ENCODE results near the gene PSMA1.

Gene PSMA1

DNA sequence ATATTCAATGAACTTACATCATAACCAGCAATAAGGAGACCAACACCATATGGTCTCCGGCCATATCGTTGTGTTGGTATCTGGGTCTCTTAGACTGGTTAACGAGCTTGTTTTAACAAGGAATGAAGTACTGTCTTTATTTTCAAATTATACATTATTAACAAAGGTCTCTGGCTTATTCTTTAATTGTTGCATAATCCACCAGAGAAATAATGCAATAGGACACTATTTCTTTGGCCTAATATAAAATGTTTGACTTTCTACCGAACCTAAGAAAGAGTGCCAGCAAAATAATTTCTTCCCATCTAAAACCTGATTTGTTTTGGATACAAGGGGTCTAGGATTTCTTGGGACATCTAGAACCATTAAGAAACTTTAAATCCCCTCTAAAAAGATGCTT lies 6.4 kb downstream of the PSMA1 start:
- FAIRE-seq (no peak), DNase-seq (ENCODE audit: insufficient read length, low spot score) (no peak)
- TF ChIP-seq, protein P1, sequence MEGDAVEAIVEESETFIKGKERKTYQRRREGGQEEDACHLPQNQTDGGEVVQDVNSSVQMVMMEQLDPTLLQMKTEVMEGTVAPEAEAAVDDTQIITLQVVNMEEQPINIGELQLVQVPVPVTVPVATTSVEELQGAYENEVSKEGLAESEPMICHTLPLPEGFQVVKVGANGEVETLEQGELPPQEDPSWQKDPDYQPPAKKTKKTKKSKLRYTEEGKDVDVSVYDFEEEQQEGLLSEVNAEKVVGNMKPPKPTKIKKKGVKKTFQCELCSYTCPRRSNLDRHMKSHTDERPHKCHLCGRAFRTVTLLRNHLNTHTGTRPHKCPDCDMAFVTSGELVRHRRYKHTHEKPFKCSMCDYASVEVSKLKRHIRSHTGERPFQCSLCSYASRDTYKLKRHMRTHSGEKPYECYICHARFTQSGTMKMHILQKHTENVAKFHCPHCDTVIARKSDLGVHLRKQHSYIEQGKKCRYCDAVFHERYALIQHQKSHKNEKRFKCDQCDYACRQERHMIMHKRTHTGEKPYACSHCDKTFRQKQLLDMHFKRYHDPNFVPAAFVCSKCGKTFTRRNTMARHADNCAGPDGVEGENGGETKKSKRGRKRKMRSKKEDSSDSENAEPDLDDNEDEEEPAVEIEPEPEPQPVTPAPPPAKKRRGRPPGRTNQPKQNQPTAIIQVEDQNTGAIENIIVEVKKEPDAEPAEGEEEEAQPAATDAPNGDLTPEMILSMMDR (IDR thresholded peaks at IDR 0.05; ENCODE audit: insufficient read depth, missing control alignments), result no peak

DNA sequence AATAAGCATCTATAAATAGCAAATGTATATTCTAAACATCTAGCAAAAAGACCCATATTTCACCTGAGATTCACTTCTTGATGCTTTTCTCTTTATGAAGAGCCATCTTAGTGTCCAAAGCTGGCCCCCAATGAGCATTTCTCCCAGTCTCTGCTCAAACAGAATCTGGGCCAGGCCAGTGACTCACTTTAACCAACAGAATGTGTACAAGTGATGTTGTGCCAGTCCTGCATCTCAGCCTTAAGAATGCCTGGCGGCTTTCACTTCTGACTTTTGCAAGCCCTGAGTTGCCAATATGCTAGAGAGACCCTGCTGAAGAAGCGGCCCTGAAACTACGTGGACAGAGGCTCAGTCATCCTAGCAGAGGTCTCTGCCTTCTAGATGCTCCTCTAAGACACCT lies 13.7 kb downstream of the PSMA1 start:
- TF ChIP-seq, protein P1 (IDR thresholded peaks at IDR 0.05; ENCODE audit: insufficient read depth, missing control alignments), result no peak
- DNase-seq (ENCODE audit: insufficient read length, low spot score), result no peak

DNA sequence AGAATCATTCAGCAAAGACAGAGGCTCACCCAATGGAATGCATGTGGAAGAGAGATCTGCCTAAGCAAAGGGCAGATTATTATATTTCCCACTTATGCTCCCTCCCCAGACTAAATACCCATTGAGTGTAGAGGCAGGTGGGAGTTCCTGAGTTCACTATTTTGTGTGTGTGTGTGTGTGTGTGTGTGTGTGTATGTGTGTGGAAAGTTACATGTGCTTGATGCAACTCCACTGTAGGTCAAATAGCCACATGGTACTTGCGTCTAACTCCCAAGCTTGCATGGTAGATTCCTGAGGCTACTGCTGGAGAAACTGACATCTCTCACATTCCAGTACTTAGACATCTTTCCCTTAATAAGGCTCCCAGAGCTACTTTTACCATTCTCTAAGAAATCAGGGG lies 17.2 kb downstream of the PSMA1 start:
- TF ChIP-seq, protein P1 (IDR thresholded peaks at IDR 0.05; ENCODE audit: insufficient read depth, missing control alignments), result no peak
- no peak for FAIRE-seq
- DNase-seq (ENCODE audit: insufficient read length, low spot score), result no peak

More for the DNA sequence above, 13.7 kb downstream of the PSMA1 start:
- FAIRE-seq, result no peak

DNA sequence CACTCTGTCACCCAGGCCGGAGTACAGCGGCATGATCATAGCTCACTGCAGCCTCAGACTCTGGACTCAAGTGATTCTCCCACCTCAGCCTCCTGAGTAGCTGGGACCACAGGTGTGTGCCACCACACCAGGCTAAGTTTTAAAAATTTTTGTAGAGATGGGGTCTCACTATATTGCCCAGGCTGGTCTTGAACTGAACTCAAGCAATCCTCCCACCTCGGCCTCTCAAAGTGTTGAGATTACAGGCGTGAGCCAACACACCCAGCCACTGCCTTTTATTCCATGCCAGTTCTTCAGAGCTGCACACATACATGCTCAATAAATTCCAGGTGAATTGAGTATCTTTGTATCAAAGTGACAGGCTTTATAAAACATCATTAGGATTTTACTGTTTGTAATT lies 18.1 kb downstream of the PSMA1 start:
- no peak for DNase-seq (ENCODE audit: insufficient read length, low spot score)
- TF ChIP-seq, protein P1 (IDR thresholded peaks at IDR 0.05; ENCODE audit: insufficient read depth, missing control alignments), result no peak
- no peak for FAIRE-seq

DNA sequence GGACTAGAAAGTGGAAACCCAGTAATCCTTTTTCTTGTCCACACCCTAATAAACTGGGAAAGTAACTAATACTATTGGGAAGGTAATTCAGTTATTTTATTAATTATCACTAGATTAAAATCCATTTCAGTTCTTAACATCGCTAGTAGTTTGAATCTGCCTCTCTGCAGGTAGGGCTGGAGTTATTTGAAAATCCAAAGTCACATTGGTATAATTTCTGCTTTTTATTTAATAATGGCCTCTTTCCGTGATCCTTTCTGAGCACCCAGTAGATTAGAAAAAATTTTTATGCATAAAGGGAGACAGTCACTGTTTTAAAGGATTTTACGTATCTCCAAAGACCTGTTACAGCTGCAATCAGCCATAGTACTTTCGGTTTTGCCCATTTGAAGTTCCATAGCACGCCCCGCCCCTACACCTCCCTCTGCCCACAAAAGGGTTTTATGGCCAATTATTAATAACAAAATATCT lies 20.0 kb downstream of the PSMA1 start:
- DNase-seq (ENCODE audit: insufficient read length, low spot score), result no peak
- no peak for FAIRE-seq
- TF ChIP-seq, protein P1 (IDR thresholded peaks at IDR 0.05; ENCODE audit: insufficient read depth, missing control alignments), result no peak

DNA sequence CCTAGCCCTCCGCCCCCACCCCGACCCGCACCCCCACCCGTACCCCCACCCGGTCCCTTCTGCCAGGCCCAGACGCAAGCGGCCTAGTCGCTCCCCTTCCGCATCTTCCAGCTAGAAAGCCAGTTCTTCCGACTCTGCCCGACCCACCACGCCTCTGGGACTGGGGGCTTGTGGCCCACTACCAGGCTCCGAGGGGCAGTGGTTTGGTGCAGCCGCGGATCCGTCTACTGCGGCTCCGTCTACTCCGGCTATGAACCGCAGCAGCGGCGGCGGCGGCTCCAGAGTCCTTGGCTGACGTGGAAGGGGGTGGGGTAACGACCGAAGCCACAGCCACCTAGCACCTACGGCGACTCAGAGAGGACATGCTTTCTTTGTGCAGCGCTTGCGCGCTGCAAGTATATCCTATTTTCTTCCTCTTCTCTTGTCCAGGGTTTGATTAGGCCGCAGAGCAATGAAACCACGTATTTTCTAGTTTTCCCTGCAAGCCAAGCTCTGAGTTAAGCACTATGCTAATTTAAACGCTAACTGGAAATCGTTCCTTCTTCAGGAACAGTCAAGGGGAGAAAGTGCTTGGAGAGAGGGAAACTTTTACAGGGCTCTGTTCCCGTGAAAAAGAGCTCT lies 20.5 kb downstream of the PSMA1 start, which contains the start of gene COPB1:
COPB1 (minus strand) TSS at position 252 of the 621 bp plus-strand sequence. CDS start 883 bp downstream, outside the sequence.
- DNase-seq (ENCODE audit: insufficient read length, low spot score), result peak; percentile 43
- FAIRE-seq, result no peak
- TF ChIP-seq, protein P1 (IDR thresholded peaks at IDR 0.05; ENCODE audit: insufficient read depth, missing control alignments), result no peak

DNA sequence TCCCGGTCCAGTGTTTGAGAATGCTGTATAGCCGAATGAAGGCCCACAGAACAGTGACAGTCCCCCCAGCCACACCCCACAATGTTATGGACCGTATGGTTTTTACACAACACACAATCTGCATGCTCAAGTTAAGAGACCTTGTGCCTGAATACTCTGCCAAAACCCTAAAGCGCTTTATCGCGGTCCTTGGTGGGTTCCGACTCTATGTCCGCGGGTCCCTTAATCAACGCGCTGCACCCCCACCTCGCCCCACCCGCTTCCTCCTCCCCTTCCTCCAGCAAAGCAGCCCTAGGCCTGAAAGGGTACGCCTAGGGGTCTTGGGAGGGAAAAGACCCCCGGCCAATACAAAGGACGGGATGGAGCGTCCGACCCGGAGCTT lies 21.0 kb downstream of the PSMA1 start:
- DNase-seq (ENCODE audit: insufficient read length, low spot score) (no peak), FAIRE-seq (no peak)
- TF ChIP-seq, protein P1 (IDR thresholded peaks at IDR 0.05; ENCODE audit: insufficient read depth, missing control alignments), result no peak
